Measurements from ENCODE around the gene MGAT5B. TPM values are rescaled to one million over a fixed set of nuclear protein-coding genes. Genes with fewer than 3 reads are reported as not detected.

Gene MGAT5B
- total RNA-seq, 1 experiment from 2014 or later = 1.0 TPM

- Mint-ChIP-seq H3K9me3 (ENCODE audit: low read depth, unreplicated experiment) (no peaks in the 10 kb centered on the region), H3K4me1 (ENCODE audit: low read depth, unreplicated experiment) (no peaks in the 10 kb centered on the region), H3K27me3 (ENCODE audit: unreplicated experiment) (peaks cover 53% of the 10 kb centered on the region), H3K36me3 (ENCODE audit: insufficient read depth, unreplicated experiment) (peaks cover 4% of the 10 kb centered on the region), H3K27ac (ENCODE audit: unreplicated experiment) (no peak overlapping the region), H3K4me3 (ENCODE audit: low read depth, unreplicated experiment) (no peak overlapping the region)
- no TSS peak for BruUV-seq (replicated peaks)
- CTCF ChIA-PET = no interaction called here
- intact Hi-C loops (cut with micrococcal nuclease; ENCODE audit: unreplicated experiment) = no loop called here
- TF ChIP-seq CTCF (IDR thresholded peaks at IDR 0.05; ENCODE audit: unreplicated experiment) = no peak
- no peak for DNase-seq
Measured at GRCh38 chr17:76946772-76947135, 78.5 kb downstream of the MGAT5B start.

- Mint-ChIP-seq H3K4me3 (ENCODE audit: low read depth, unreplicated experiment) (no peak overlapping the region), H3K4me1 (ENCODE audit: low read depth, unreplicated experiment) (no peaks in the 10 kb centered on the region), H3K9me3 (ENCODE audit: low read depth, unreplicated experiment) (no peaks in the 10 kb centered on the region), H3K36me3 (ENCODE audit: insufficient read depth, unreplicated experiment) (peaks cover 4% of the 10 kb centered on the region), H3K27me3 (ENCODE audit: unreplicated experiment) (peaks cover 47% of the 10 kb centered on the region), H3K27ac (ENCODE audit: unreplicated experiment) (no peak overlapping the region)
- no peak for TF ChIP-seq CTCF (IDR thresholded peaks at IDR 0.05; ENCODE audit: unreplicated experiment)
- CTCF ChIA-PET = no interaction called here
- BruUV-seq (replicated peaks) = no TSS peak
- no peak for DNase-seq
- intact Hi-C loops (cut with micrococcal nuclease; ENCODE audit: unreplicated experiment) = no loop called here
Measured at GRCh38 chr17:76947309-76947708, 79.1 kb downstream of the MGAT5B start.

- intact Hi-C loops (cut with micrococcal nuclease; ENCODE audit: unreplicated experiment) = no loop called here
- no peak for TF ChIP-seq CTCF (IDR thresholded peaks at IDR 0.05; ENCODE audit: unreplicated experiment)
- no TSS peak for BruUV-seq (replicated peaks)
- no peaks in the 10 kb centered on the region for H3K4me1 Mint-ChIP-seq (ENCODE audit: low read depth, unreplicated experiment)
- no peak overlapping the region for H3K27ac Mint-ChIP-seq (ENCODE audit: unreplicated experiment)
- DNase-seq = no peak
- CTCF ChIA-PET = interaction anchor here (0.5 kb wide), 1 partner anchor 287 kb away, joined by 5 read pairs; no protein-coding TSS in a partner anchor
- H3K27me3 Mint-ChIP-seq (ENCODE audit: unreplicated experiment) = peaks cover 43% of the 10 kb centered on the region
- no peaks in the 10 kb centered on the region for H3K9me3 Mint-ChIP-seq (ENCODE audit: low read depth, unreplicated experiment)
- peaks cover 4% of the 10 kb centered on the region for H3K36me3 Mint-ChIP-seq (ENCODE audit: insufficient read depth, unreplicated experiment)
- H3K4me3 Mint-ChIP-seq (ENCODE audit: low read depth, unreplicated experiment) = no peak overlapping the region
Measured at GRCh38 chr17:76947771-76948170, 79.6 kb downstream of the MGAT5B start.

- Mint-ChIP-seq H3K4me3 (ENCODE audit: low read depth, unreplicated experiment) (no peak overlapping the region), H3K27ac (ENCODE audit: unreplicated experiment) (no peak overlapping the region), H3K4me1 (ENCODE audit: low read depth, unreplicated experiment) (no peaks in the 10 kb centered on the region), H3K27me3 (ENCODE audit: unreplicated experiment) (peaks cover 42% of the 10 kb centered on the region), H3K36me3 (ENCODE audit: insufficient read depth, unreplicated experiment) (peaks cover 4% of the 10 kb centered on the region), H3K9me3 (ENCODE audit: low read depth, unreplicated experiment) (no peaks in the 10 kb centered on the region)
- intact Hi-C loops (cut with micrococcal nuclease; ENCODE audit: unreplicated experiment) = no loop called here
- BruUV-seq (replicated peaks) = no TSS peak
- CTCF ChIA-PET = interaction anchor here (0.5 kb wide), 1 partner anchor 288 kb away, joined by 5 read pairs; no protein-coding TSS in a partner anchor
- DNase-seq = no peak
- no peak for TF ChIP-seq CTCF (IDR thresholded peaks at IDR 0.05; ENCODE audit: unreplicated experiment)
Measured at GRCh38 chr17:76948301-76948700, 80.1 kb downstream of the MGAT5B start.

All from Calu3 (cell line).